GM12891 (cell line): ENCODE measurements around the gene TTLL6.
"Not testable (repeated sequence)": the region's sequence is repeated elsewhere in the genome, so short reads cannot be mapped to it uniquely, and the experiment has no call there.

Experiments used
- DNase-seq: peaks from one replicate; pipeline ENCODE4 v3.0.0; 2011; ENCODE audit warnings: low spot score; ENCODE audit not compliant: insufficient read length
- FAIRE-seq: peaks from 2 replicates; lab custom pipeline; 2011; peaks lifted over from hg19 to GRCh38; lab: Jason Lieb, UNC
- PAX5 ChIP-seq: IDR thresholded peaks from 2 replicates; pipeline ENCODE4 v1.6.1; 2011; ENCODE audit warnings: low read length, moderate library complexity, mild to moderate bottlenecking; ENCODE audit not compliant: insufficient read depth, severe bottlenecking
- POLR2A ChIP-seq: IDR thresholded peaks from 2 replicates; pipeline ENCODE4 v1.6.1; 2011; ENCODE audit warnings: low read depth, low read length, control low read depth
- POLR2AphosphoS5 ChIP-seq: IDR thresholded peaks from 2 replicates; pipeline ENCODE4 v1.6.1; 2011; ENCODE audit warnings: low read depth, low read length, control low read depth
- POU2F2 ChIP-seq: IDR thresholded peaks from 2 replicates; pipeline ENCODE4 v1.6.1; 2011; ENCODE audit warnings: low read depth, mild to moderate bottlenecking, control low read depth, low read length, moderate library complexity
- SPI1 ChIP-seq: IDR thresholded peaks from 2 replicates; pipeline ENCODE4 v1.6.1; 2011; ENCODE audit warnings: low read depth, low read length, control low read depth
- TAF1 ChIP-seq: IDR thresholded peaks from 2 replicates; pipeline ENCODE4 v1.6.1; 2011; ENCODE audit warnings: low read depth, low read length, control low read depth

Gene TTLL6

GRCh38 chr17:48840441-48840840 is 23.4 kb upstream of the TTLL6 start:
- FAIRE-seq: no peak
- no peak for TF ChIP-seq POU2F2
- no peak for TF ChIP-seq POLR2AphosphoS5
- TF ChIP-seq SPI1: no peak
- TF ChIP-seq PAX5: no peak
- TF ChIP-seq POLR2A: no peak
- TF ChIP-seq TAF1: no peak

GRCh38 chr17:48837458-48837857 is 20.4 kb upstream of the TTLL6 start:
- DNase-seq, FAIRE-seq: not testable (repeated sequence)

More at GRCh38 chr17:48840441-48840840, 23.4 kb upstream of the TTLL6 start:
- DNase-seq: no peak

GRCh38 chr17:48835971-48836370 is 18.9 kb upstream of the TTLL6 start:
- TF ChIP-seq POU2F2: no peak
- no peak for TF ChIP-seq SPI1
- TF ChIP-seq POLR2AphosphoS5: no peak
- TF ChIP-seq PAX5: no peak
- TF ChIP-seq POLR2A: no peak
- no peak for TF ChIP-seq TAF1
- FAIRE-seq (no peak), DNase-seq (no peak)

- FAIRE-seq (no peak), DNase-seq (no peak)
- TF ChIP-seq POLR2A (no peak), TAF1 (no peak), POU2F2 (no peak), POLR2AphosphoS5 (no peak), SPI1 (no peak), PAX5 (no peak)
Observed at GRCh38 chr17:48834973-48835372, 17.9 kb upstream of the TTLL6 start.

- FAIRE-seq (no peak), DNase-seq (no peak)
- TF ChIP-seq TAF1 (no peak), POLR2A (no peak), POLR2AphosphoS5 (no peak)
Observed at GRCh38 chr17:48831549-48831883, 14.5 kb upstream of the TTLL6 start.

- FAIRE-seq: peak; percentile 96
- TF ChIP-seq TAF1: peak; percentile 64
- TF ChIP-seq SPI1: no peak
- no peak for TF ChIP-seq POLR2AphosphoS5
- 0 out of 2 replicates have a peak, but pooled peaks have one; percentile 40 for TF ChIP-seq POLR2A
- TF ChIP-seq POU2F2: 0 out of 2 replicates have a peak, but pooled peaks have one; percentile 43
- no peak for TF ChIP-seq PAX5
- peak; percentile 89 for DNase-seq
Observed at GRCh38 chr17:48830840-48831548, 14.0 kb upstream of the TTLL6 start, which contains the start of gene CALCOCO2. TSS of gene CALCOCO2 (plus strand) at chr17:48831035. CDS start at chr17:48841708, 10,673 bp downstream.

- TF ChIP-seq POLR2A (no peak), POLR2AphosphoS5 (no peak), PAX5 (no peak), POU2F2 (no peak), SPI1 (no peak), TAF1 (no peak)
- DNase-seq: no peak
- no peak for FAIRE-seq
Observed at GRCh38 chr17:48825446-48826381, 8.7 kb upstream of the TTLL6 start.

GRCh38 chr17:48820936-48821335 is 3.9 kb upstream of the TTLL6 start:
- FAIRE-seq, DNase-seq: not testable (repeated sequence)

- FAIRE-seq (no peak), DNase-seq (no peak)
- TF ChIP-seq TAF1 (no peak), PAX5 (no peak), POLR2A (no peak), POU2F2 (no peak), SPI1 (no peak), POLR2AphosphoS5 (no peak)
Observed at GRCh38 chr17:48819466-48819865, 2.4 kb upstream of the TTLL6 start.

GRCh38 chr17:48818361-48818841 is 1.4 kb upstream of the TTLL6 start:
- DNase-seq (no peak), FAIRE-seq (no peak)
- no peak for TF ChIP-seq SPI1
- no peak for TF ChIP-seq POLR2A
- no peak for TF ChIP-seq PAX5
- TF ChIP-seq POLR2AphosphoS5: no peak
- no peak for TF ChIP-seq TAF1
- TF ChIP-seq POU2F2: no peak
